ENCODE data around the gene SORCS2.

DNA sequence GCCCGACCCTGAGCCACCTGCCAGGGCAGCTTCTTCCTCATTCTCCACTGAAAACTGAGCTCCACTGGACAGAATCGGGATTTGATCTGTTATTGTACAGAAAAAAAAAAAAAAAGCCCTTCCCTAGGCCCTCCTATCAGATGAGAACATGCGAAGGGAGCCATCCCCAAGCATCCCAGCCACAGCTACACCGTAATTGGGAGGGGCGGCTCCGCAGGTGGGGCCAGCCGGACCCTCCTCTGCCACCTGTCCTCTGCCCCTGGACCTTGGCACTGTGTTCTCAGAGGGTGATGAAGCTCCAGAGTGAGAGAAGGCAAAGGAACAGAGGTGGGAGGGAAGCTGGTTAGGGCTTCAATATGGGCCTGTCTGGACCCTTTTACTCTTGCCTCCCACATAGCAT is 482.4 kb downstream of the SORCS2 start:
- TF ChIP-seq POLR2A (IDR thresholded peaks at IDR 0.05), result no peak
- TF ChIP-seq, protein P1, sequence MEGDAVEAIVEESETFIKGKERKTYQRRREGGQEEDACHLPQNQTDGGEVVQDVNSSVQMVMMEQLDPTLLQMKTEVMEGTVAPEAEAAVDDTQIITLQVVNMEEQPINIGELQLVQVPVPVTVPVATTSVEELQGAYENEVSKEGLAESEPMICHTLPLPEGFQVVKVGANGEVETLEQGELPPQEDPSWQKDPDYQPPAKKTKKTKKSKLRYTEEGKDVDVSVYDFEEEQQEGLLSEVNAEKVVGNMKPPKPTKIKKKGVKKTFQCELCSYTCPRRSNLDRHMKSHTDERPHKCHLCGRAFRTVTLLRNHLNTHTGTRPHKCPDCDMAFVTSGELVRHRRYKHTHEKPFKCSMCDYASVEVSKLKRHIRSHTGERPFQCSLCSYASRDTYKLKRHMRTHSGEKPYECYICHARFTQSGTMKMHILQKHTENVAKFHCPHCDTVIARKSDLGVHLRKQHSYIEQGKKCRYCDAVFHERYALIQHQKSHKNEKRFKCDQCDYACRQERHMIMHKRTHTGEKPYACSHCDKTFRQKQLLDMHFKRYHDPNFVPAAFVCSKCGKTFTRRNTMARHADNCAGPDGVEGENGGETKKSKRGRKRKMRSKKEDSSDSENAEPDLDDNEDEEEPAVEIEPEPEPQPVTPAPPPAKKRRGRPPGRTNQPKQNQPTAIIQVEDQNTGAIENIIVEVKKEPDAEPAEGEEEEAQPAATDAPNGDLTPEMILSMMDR (IDR thresholded peaks at IDR 0.05), result no peak
